ENCODE measurements around the gene CLCN3.

GRCh38 chr4:169663402-169663801 lies 43.0 kb downstream of the CLCN3 start:
- TF ChIP-seq, protein P1, sequence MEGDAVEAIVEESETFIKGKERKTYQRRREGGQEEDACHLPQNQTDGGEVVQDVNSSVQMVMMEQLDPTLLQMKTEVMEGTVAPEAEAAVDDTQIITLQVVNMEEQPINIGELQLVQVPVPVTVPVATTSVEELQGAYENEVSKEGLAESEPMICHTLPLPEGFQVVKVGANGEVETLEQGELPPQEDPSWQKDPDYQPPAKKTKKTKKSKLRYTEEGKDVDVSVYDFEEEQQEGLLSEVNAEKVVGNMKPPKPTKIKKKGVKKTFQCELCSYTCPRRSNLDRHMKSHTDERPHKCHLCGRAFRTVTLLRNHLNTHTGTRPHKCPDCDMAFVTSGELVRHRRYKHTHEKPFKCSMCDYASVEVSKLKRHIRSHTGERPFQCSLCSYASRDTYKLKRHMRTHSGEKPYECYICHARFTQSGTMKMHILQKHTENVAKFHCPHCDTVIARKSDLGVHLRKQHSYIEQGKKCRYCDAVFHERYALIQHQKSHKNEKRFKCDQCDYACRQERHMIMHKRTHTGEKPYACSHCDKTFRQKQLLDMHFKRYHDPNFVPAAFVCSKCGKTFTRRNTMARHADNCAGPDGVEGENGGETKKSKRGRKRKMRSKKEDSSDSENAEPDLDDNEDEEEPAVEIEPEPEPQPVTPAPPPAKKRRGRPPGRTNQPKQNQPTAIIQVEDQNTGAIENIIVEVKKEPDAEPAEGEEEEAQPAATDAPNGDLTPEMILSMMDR (IDR thresholded peaks at IDR 0.05; ENCODE audit: insufficient read depth, low read length, poor library complexity, severe bottlenecking) = no peak
- no peak for TF ChIP-seq EZH2phosphoT487 (conservative IDR thresholded peaks at IDR 0.05; ENCODE audit: low read length)
